H1 (cell line): Measurements from ENCODE around the gene GPD1. TPM values are rescaled to one million over a fixed set of nuclear protein-coding genes. Genes with fewer than 3 reads are reported as not detected.

ENCODE experiments used
- CTCF ChIA-PET: fragments of 300-600 bp; sonication (Branson Sonifier 250); formaldehyde crosslinking; loops from one replicate; lab custom pipeline; 2021; ENCODE audit not compliant: partially characterized antibody; lab: Charles Lee
- POLR2A ChIA-PET: fragments of 300-600 bp; sonication (Branson Sonifier 250); formaldehyde crosslinking; loops from one replicate; lab custom pipeline; 2021; ENCODE audit warnings: inconsistent platforms; ENCODE audit not compliant: partially characterized antibody; lab: Charles Lee
- DNase-seq, 2 experiments: peaks; one replicate each; pipeline versions ENCODE4 v3.0.0 to v3.0.0-alpha.2; 2010 to 2022; ENCODE audit warnings: low spot score in 2 of 2, low read depth in 1 of 2, mixed read lengths in 1 of 2
- FAIRE-seq: peaks from 2 replicates; lab custom pipeline; 2011; peaks lifted over from hg19 to GRCh38; lab: Jason Lieb, UNC
- H2AFZ ChIP-seq: 2 replicates; pipeline ENCODE4 v1.8.1; 2012; ENCODE audit warnings: low read length, inconsistent platforms
- H2AK5ac ChIP-seq: 2 replicates; pipeline ENCODE4 v1.6.1; 2013; ENCODE audit warnings: low read depth, low read length
- H2BK120ac ChIP-seq: replicated peaks from 2 replicates; pipeline ENCODE3; 2013; ENCODE audit warnings: low read depth, low read length, inconsistent platforms
- H2BK12ac ChIP-seq: 2 replicates; pipeline ENCODE4 v1.6.1; 2013; ENCODE audit warnings: low read depth, low read length
- H2BK15ac ChIP-seq: 2 replicates; pipeline ENCODE4 v1.6.1; 2013; ENCODE audit warnings: low read length
- H2BK20ac ChIP-seq: 2 replicates; pipeline ENCODE4 v1.6.1; 2013; ENCODE audit warnings: low read length
- H2BK5ac ChIP-seq: 2 replicates; pipeline ENCODE4 v1.6.1; 2013; ENCODE audit warnings: low read depth, low read length
- H3K14ac ChIP-seq: 2 replicates; pipeline ENCODE4 v1.6.1; 2013; ENCODE audit warnings: inconsistent platforms; ENCODE audit not compliant: insufficient read length
- H3K18ac ChIP-seq: 2 replicates; pipeline ENCODE4 v1.6.1; 2013; ENCODE audit warnings: low read length; ENCODE audit errors: extremely low read depth
- H3K23ac ChIP-seq: 2 replicates; pipeline ENCODE4 v1.6.1; 2013; ENCODE audit warnings: inconsistent platforms; ENCODE audit not compliant: insufficient read length
- H3K23me2 ChIP-seq: 2 replicates; pipeline ENCODE4 v1.6.1; 2013; ENCODE audit warnings: low read depth, low read length
- H3K27ac ChIP-seq: 2 replicates; pipeline ENCODE4 v1.6.1; 2011; ENCODE audit warnings: low read depth, low read length, inconsistent platforms
- H3K27me3 ChIP-seq, 4 experiments: replicated peaks in 1 of 4; 1 replicate in 1 of 4; 2 replicates in 3 of 4; pipeline versions ENCODE4 v1.6.1 to v1.8.1; 2011 to 2013; ENCODE audit warnings: low read length in 3 of 4, mild to moderate bottlenecking in 3 of 4, inconsistent platforms in 2 of 4, mixed read lengths in 2 of 4, moderate library complexity in 1 of 4; ENCODE audit not compliant: control insufficient read depth in 3 of 4, insufficient read depth in 3 of 4; ENCODE audit errors: extremely low read depth in 1 of 4
- H3K36me3 ChIP-seq, 4 experiments: 2 replicates each; pipeline versions ENCODE4 v1.6.1 to v1.8.1; 2011 to 2013; ENCODE audit warnings: mild to moderate bottlenecking in 4 of 4, low read length in 3 of 4, moderate library complexity in 2 of 4, control low read depth in 1 of 4, inconsistent platforms in 1 of 4; ENCODE audit not compliant: insufficient read depth in 4 of 4, control insufficient read depth in 2 of 4
- H3K4ac ChIP-seq: replicated peaks from 2 replicates; pipeline ENCODE3; 2013; ENCODE audit warnings: low read length, low read depth, mixed read lengths, inconsistent platforms; ENCODE audit not compliant: insufficient read length
- H3K4me1 ChIP-seq, 4 experiments: replicated peaks in 1 of 4; 1 replicate in 1 of 4; 2 replicates in 3 of 4; pipeline versions ENCODE4 v1.6.1 to v1.8.1; 2011 to 2013; ENCODE audit warnings: low read length in 3 of 4, inconsistent platforms in 2 of 4, mixed read lengths in 1 of 4; ENCODE audit not compliant: insufficient read depth in 4 of 4, control insufficient read depth in 3 of 4
- H3K4me2 ChIP-seq, 2 experiments: 2 replicates each; pipeline versions ENCODE4 v1.6.1 to v1.8.1; 2011 to 2013; ENCODE audit warnings: low read depth in 2 of 2, low read length in 2 of 2, control low read depth in 1 of 2, inconsistent platforms in 1 of 2, mild to moderate bottlenecking in 1 of 2; ENCODE audit not compliant: insufficient read depth in 1 of 2
- H3K4me3 ChIP-seq, 4 experiments: fragments of 200-600, 300-600 bp in 1 of 4; sonication (generic), shearing (Covaris generic), sonication (Bioruptor Twin) in 1 of 4; 2 replicates each; pipeline versions ENCODE4 v1.5.1 to v1.8.1; 2011 to 2016; ENCODE audit warnings: low read length in 4 of 4, low read depth in 3 of 4, control low read depth in 2 of 4, inconsistent platforms in 2 of 4, mild to moderate bottlenecking in 2 of 4, mixed read lengths in 1 of 4, moderate library complexity in 1 of 4; ENCODE audit not compliant: insufficient read depth in 2 of 4; ENCODE audit errors: extremely low read depth in 1 of 4
- H3K56ac ChIP-seq: replicated peaks from 2 replicates; pipeline ENCODE3; 2013; ENCODE audit warnings: low read depth, mild to moderate bottlenecking, mixed read lengths, low read length, inconsistent platforms; ENCODE audit not compliant: insufficient read length
- H3K79me1 ChIP-seq: 2 replicates; pipeline ENCODE4 v1.6.1; 2013; ENCODE audit warnings: low read depth, low read length, control low read depth
- H3K79me2 ChIP-seq, 2 experiments: 2 replicates each; pipeline versions ENCODE4 v1.6.1 to v1.8.1; 2012 to 2013; ENCODE audit warnings: low read length in 2 of 2, mild to moderate bottlenecking in 2 of 2, inconsistent platforms in 1 of 2; ENCODE audit not compliant: insufficient read depth in 2 of 2, control insufficient read depth in 1 of 2
- H3K9ac ChIP-seq, 4 experiments: replicated peaks in 1 of 4; 1 replicate in 1 of 4; 2 replicates in 3 of 4; pipeline versions ENCODE4 v1.6.1 to v1.8.1; 2011 to 2013; ENCODE audit warnings: low read depth in 3 of 4, low read length in 3 of 4, control low read depth in 2 of 4, mild to moderate bottlenecking in 2 of 4, moderate library complexity in 2 of 4, inconsistent platforms in 1 of 4; ENCODE audit errors: extremely low read depth in 1 of 4
- H3K9me3 ChIP-seq, 2 experiments: 2 replicates each; pipeline versions ENCODE4 v1.6.1 to v1.8.1; 2012 to 2013; ENCODE audit warnings: mild to moderate bottlenecking in 2 of 2, moderate library complexity in 2 of 2, control low read depth in 1 of 2, inconsistent platforms in 1 of 2, low read depth in 1 of 2, low read length in 1 of 2, mixed read lengths in 1 of 2; ENCODE audit not compliant: insufficient read depth in 2 of 2
- H4K20me1 ChIP-seq, 2 experiments: replicated peaks in 1 of 2; 2 replicates each; pipeline versions ENCODE3 to v1.8.1; 2011 to 2013; ENCODE audit warnings: inconsistent platforms in 2 of 2, low read length in 2 of 2, mild to moderate bottlenecking in 1 of 2; ENCODE audit not compliant: insufficient read depth in 2 of 2, control insufficient read depth in 1 of 2
- H4K5ac ChIP-seq: 2 replicates; pipeline ENCODE4 v1.6.1; 2013; ENCODE audit warnings: low read length, low read depth, mixed read lengths, inconsistent platforms; ENCODE audit not compliant: insufficient read length
- H4K8ac ChIP-seq: 2 replicates; pipeline ENCODE4 v1.8.0; 2013; ENCODE audit warnings: mild to moderate bottlenecking, moderate library complexity, low read length, inconsistent platforms; ENCODE audit not compliant: insufficient read depth; ENCODE audit errors: extremely low read depth
- H4K91ac ChIP-seq: replicated peaks from 2 replicates; pipeline ENCODE3; 2013; ENCODE audit warnings: low read length, mixed read lengths, inconsistent platforms; ENCODE audit not compliant: insufficient read length
- ASH2L ChIP-seq: fragments of 200-600, 300-600 bp; sonication (generic); IDR thresholded peaks from one replicate; pipeline ENCODE4 v1.7.1; 2017; ENCODE audit warnings: low read length
- BCL11A ChIP-seq, 2 experiments: IDR thresholded peaks; one replicate each; pipeline ENCODE4 v1.6.1; 2011; ENCODE audit warnings: low read depth in 2 of 2, low read length in 2 of 2, mild to moderate bottlenecking in 2 of 2
- CBX5 ChIP-seq: fragments of 300-800, 300-1000 bp; sonication (generic); IDR thresholded peaks from 2 replicates; pipeline ENCODE4 v1.7.1; 2016; ENCODE audit warnings: antibody characterized with exemption, low read length, low read depth
- CHD1 ChIP-seq: IDR thresholded peaks from 2 replicates; pipeline ENCODE4 v1.6.1; 2012; ENCODE audit warnings: low read depth, low read length, improper control_type of control experiment
- CREB1 ChIP-seq: IDR thresholded peaks from 2 replicates; pipeline ENCODE4 v1.6.1; 2012; ENCODE audit warnings: inconsistent platforms
- E2F6 ChIP-seq: IDR thresholded peaks from 2 replicates; pipeline ENCODE4 v1.6.1; 2012; ENCODE audit warnings: inconsistent platforms
- FOSL1 ChIP-seq: IDR thresholded peaks from 2 replicates; pipeline ENCODE4 v1.6.1; 2011; ENCODE audit warnings: mild to moderate bottlenecking, low read depth, low read length, moderate library complexity; ENCODE audit not compliant: insufficient read depth
- JUN ChIP-seq: IDR thresholded peaks from 2 replicates; pipeline ENCODE4 v1.6.1; 2011; ENCODE audit warnings: low read depth, mild to moderate bottlenecking, improper control_type of control experiment, low read length
- NRF1 ChIP-seq: IDR thresholded peaks from 2 replicates; pipeline ENCODE4 v1.6.1; 2011; ENCODE audit warnings: mild to moderate bottlenecking, low read depth, low read length, improper control_type of control experiment
- RAD21 ChIP-seq, 2 experiments: IDR thresholded peaks in 1 of 2; conservative IDR thresholded peaks in 1 of 2; 2 replicates each; pipeline ENCODE4 v1.6.1; 2011; ENCODE audit warnings: low read depth in 2 of 2, low read length in 2 of 2, improper control_type of control experiment in 1 of 2, inconsistent platforms in 1 of 2, mild to moderate bottlenecking in 1 of 2, moderate library complexity in 1 of 2
- SIX5 ChIP-seq: IDR thresholded peaks from 2 replicates; pipeline ENCODE4 v1.6.1; 2011; ENCODE audit warnings: mild to moderate bottlenecking, low read depth, low read length
- WGBS, 2 experiments: shearing (Covaris generic) in 1 of 2; methylation state at CpG; one replicate each; pipeline versions ENCODE4 v1.1.6 to v1.1.7; 2013 to 2015; ENCODE audit warnings: low lambda C conversion rate in 2 of 2, mixed read lengths in 2 of 2, inconsistent platforms in 1 of 2, low coverage in 1 of 2, missing lambda C conversion rate in 1 of 2; ENCODE audit not compliant: insufficient replicate concordance in 2 of 2, insufficient coverage in 1 of 2, insufficient read length in 1 of 2; ENCODE audit errors: extremely low coverage in 1 of 2, missing lambda C conversion rate in 1 of 2; 5-methylcytosine and 5-hydroxymethylcytosine counted together
- polyA plus RNA-seq, 7 experiments: library from polyadenylated mRNA; depleted of rRNA in 3 of 7; stranded (reverse) in 5 of 7; unstranded in 2 of 7; fragments of >200 nt in 5 of 7; fragments of 200-250 nt in 2 of 7; gene quantifications; 1 replicate in 5 of 7; 2 replicates in 1 of 7; 4 replicates in 1 of 7; pipeline versions ENCODE4 v1.2.1 to v1.2.3, GENCODE V29; 2011 to 2013; ENCODE audit warnings: missing spikeins in 2 of 7, mixed read lengths in 2 of 7
- total RNA-seq: library from RNA; stranded (reverse); fragmentation: NEBNext Ultra II Directional; extraction: Animal tissue kit (Norgen Biotek cat#: 25700); gene quantifications from 2 replicates; pipeline ENCODE4 v1.2.1, GENCODE V29; 2021
- TF ChIP-seq, protein P1 (sequence below): IDR thresholded peaks from 2 replicates; pipeline ENCODE4 v1.6.1; 2011; ENCODE audit warnings: low read length, improper control_type of control experiment

GPD1 gene
- total and polyA plus RNA-seq, 2 of the 8 experiments (the other 6 are each of a cell fraction or from before 2014, with no cell fraction given), result 0.45 to 0.74 TPM

DNA sequence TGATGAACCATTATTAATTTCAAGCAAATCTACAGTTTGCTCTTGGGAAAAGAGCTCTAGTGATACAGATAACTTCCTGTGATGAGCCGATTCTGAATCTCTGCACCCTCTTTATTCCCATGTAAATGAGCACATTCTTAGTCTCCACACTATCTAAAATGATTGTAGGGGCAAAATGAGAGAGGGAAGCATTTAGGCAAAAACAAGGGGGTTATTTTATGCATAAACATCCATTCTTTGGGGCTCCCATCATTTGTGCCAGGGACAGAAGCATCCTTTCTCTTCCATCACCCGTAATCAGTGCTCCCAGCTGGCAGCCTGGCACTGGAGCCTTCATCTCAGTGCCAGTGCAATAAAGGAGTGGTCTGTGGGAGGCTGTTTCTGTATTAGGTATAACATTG lies 1.7 kb upstream of the GPD1 start:
- no peak overlapping the region for H3K27ac ChIP-seq
- no peak overlapping the region for H3K4ac ChIP-seq
- H3K23me2 ChIP-seq, result no peaks in the 10 kb centered on the region
- H2AK5ac ChIP-seq, result no peak overlapping the region
- H4K8ac ChIP-seq, result no peak overlapping the region
- no peak overlapping the region for H2BK15ac ChIP-seq
- H2BK12ac ChIP-seq, result no peak overlapping the region
- peaks cover 21 to 33% (median 27%) of the 10 kb centered on the region in 4 experiments for H3K36me3 ChIP-seq
- no peak overlapping the region for H3K4me3 ChIP-seq
- no peak overlapping the region for H3K56ac ChIP-seq
- H3K14ac ChIP-seq, result no peak overlapping the region
- CTCF ChIA-PET, result interaction anchor here (0.6 to 32.9 kb wide), 18 partner anchors 9 to 210 kb away, joined by 3 to 625 read pairs (median 6); partner anchors contain the start of genes CERS5, COX14 and SMARCD1
- no peaks in the 10 kb centered on the region for H3K27me3 ChIP-seq
- H4K5ac ChIP-seq, result no peak overlapping the region
- WGBS, 2 experiments, result 96% methylated on average over 2 of the region's 2 CpGs; no CpG with 5 or more reads in 1 of the 2 experiments
- no peak overlapping the region for H3K9ac ChIP-seq
- H3K23ac ChIP-seq, result no peak overlapping the region
- no peak overlapping the region for H2BK120ac ChIP-seq
- H2BK5ac ChIP-seq, result no peak overlapping the region
- FAIRE-seq (no peak), DNase-seq (no peak)
- no peaks in the 10 kb centered on the region for H3K9me3 ChIP-seq
- no peak overlapping the region for H3K18ac ChIP-seq
- H2BK20ac ChIP-seq, result no peak overlapping the region
- H3K79me1 ChIP-seq, result no peaks in the 10 kb centered on the region
- peaks cover 2 to 9% (median 6%) of the 10 kb centered on the region in 4 experiments; a peak in 5 of 7 replicates for H3K4me1 ChIP-seq
- H3K79me2 ChIP-seq, result no peaks in the 10 kb centered on the region
- H2AFZ ChIP-seq, result no peak overlapping the region
- no peak overlapping the region for H4K91ac ChIP-seq
- POLR2A ChIA-PET, result interaction anchor here (1.5 to 27.1 kb wide), 4 partner anchors 7 to 65 kb away, joined by 3 to 457 read pairs (median 232); partner anchors contain the start of genes CERS5, COX14, GPD1 and SMARCD1
- H4K20me1 ChIP-seq, result peaks cover 0 to 9% of the 10 kb centered on the region in 2 experiments
- H3K4me2 ChIP-seq, result no peak overlapping the region
- TF ChIP-seq RAD21 (IDR thresholded peaks at IDR 0.05 in 1 of 2, conservative IDR thresholded peaks at IDR 0.05 in 1 of 2; ENCODE audit: low read depth in 2 of 2, low read length in 2 of 2) (no peak), JUN (no peak), CBX5 (no peak), SIX5 (no peak), BCL11A (IDR thresholded peaks at IDR 0.05; ENCODE audit: low read depth in 2 of 2, low read length in 2 of 2) (no peak), ASH2L (no peak), CREB1 (no peak), FOSL1 (no peak), E2F6 (no peak), CHD1 (no peak), NRF1 (no peak)
- TF ChIP-seq, protein P1, sequence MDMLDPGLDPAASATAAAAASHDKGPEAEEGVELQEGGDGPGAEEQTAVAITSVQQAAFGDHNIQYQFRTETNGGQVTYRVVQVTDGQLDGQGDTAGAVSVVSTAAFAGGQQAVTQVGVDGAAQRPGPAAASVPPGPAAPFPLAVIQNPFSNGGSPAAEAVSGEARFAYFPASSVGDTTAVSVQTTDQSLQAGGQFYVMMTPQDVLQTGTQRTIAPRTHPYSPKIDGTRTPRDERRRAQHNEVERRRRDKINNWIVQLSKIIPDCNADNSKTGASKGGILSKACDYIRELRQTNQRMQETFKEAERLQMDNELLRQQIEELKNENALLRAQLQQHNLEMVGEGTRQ, result no peak
